Activated CD4-positive, alpha-beta T cell treated with anti-CD3 and anti-CD28 coated beads, Interleukin-2, amount 50 U/mL, for 1 hour (primary cell): ENCODE data around the gene IL12A.

ENCODE experiments used
- DNase-seq: peaks from one replicate; pipeline ENCODE4 v3.0.0-alpha.2; 2020

Gene IL12A

DNA sequence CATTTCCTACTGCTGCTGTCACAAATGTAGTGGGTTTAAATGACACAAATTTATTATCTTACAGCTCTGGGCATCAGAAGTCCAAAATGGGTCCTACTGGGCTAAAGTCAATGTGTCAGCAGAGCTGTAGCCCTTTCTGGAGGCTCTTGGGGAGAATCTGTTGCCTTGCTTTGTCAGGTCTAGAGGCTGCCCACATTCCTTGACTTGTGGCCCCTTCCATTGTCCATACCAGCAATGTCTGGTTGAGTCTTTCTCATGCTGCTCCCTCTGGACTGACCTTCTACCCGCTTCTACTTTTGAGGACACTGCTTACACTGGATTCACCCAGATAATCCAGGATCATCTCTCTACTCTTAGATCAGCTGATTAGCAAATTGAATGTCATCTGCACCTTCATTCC, 3.0 kb downstream of the IL12A start:
- DNase-seq = no peak

DNA sequence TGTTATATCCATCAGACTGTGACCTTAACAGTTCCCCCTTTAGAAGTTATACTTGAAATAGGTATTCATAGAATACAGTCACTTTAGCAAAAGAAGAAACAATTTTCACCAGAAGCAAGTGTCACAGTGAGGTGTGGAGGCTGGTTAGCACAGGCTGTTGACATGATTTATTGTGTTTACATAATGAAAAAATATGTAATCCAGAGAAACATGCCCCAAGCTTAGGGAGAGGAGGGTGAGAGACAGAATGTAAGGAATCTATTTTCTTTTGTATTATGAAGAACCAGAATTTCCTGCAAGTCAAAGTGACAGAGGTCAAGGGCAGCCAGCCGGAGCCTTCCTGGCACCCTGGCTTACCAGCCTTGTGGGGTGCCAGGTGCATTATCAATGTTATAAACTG, 4.0 kb downstream of the IL12A start:
- no peak for DNase-seq

DNA sequence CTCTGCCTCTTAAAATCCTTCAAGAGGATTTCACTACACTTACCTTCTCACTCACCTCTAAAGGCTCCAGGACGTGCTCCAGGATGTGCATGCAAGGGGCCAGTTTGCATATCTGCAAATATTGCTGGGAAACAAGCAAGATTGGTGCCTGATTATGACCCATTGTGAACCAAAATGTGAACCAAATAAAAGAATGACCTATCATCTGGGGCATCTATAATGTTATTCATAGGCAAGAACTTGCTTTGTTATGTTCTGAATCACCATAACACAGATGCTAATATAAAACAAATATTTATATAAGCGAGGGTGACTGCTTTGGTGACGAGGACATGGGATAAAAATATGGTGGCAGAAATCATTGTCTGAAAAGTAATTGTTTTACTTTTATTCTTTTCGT, 5.5 kb downstream of the IL12A start:
- no peak for DNase-seq

DNA sequence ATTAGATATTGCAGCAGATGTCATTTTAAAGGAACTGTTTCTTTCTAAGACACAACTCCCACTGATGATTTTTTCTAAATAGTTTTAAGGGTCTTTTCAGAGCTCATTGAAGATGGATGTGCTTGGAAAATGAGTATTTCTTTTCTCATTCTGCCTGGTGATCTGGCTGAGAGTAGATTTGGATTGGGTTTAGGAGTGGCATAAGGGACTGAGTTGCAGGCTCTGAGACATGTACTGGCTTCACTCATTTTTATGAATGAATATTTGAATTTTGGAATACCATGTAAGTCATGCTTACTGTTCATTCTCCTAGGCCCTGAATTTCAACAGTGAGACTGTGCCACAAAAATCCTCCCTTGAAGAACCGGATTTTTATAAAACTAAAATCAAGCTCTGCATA, 6.5 kb downstream of the IL12A start:
- no peak for DNase-seq

DNA sequence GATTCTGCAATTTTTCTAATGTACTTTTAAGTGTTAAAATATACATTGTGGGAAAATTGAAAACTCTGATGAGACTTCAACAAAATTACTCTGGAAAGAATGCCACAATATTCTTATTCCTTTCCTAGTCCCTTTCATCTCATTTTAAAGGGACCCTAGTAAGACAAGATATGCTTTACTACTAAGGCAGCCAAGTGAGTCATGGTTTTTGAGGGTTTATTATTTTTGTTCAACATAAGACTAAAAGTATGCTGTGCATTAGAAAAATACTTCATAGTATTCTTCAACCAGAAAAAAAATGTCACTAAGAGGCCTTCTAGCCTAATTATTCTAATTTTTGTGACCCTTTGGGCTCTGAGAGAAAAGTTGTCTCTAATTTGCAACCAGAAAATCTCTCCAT, 7.4 kb downstream of the IL12A start:
- DNase-seq = no peak

DNA sequence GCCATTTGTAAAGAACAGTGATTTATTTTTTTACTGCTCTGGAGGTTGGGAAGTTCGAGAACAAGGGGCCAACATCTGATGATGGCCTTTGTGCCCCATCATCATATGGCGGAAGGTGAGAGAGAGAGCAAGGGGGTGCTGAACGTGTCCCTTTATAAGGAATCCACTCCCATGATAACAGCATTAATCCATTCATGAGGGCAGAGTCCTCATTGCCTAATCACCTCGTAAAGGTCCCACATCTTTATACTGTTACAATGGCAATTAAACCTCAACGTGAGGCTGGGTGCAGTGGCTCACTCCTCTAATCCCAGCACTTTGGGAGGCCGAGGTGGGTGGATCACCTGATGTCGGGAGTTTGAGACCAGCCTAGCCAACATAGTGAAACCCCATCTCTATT, 8.3 kb downstream of the IL12A start:
- no peak for DNase-seq

DNA sequence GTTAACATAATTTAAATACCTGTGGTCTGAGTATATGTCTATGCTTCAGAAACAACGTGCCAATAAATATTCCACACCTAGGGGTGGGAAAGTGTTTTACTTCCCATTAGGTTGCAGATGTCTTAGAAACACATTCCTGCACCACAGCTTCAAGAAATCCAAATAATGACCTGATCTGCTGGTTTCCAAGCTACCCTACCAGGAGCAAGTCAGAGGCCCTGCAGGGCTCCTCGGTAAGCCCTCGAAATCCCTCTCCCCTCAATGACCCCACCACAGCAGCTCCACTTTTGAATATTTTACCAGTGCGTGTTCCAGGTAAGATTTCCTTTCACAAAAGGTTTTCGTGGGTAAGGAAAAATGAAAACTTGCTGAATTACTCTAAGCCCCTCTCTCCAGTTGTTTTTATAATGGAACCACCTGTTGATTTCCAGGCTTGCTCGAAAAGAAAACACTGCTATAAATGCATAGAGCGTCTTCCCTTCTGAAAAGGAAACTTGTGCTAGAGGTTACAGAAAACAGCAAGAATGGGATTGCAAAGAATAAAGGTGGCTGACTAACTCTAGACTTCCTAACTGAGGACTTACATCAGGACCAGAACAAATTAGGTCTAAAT, 12.6 kb downstream of the IL12A start:
- no peak for DNase-seq

DNA sequence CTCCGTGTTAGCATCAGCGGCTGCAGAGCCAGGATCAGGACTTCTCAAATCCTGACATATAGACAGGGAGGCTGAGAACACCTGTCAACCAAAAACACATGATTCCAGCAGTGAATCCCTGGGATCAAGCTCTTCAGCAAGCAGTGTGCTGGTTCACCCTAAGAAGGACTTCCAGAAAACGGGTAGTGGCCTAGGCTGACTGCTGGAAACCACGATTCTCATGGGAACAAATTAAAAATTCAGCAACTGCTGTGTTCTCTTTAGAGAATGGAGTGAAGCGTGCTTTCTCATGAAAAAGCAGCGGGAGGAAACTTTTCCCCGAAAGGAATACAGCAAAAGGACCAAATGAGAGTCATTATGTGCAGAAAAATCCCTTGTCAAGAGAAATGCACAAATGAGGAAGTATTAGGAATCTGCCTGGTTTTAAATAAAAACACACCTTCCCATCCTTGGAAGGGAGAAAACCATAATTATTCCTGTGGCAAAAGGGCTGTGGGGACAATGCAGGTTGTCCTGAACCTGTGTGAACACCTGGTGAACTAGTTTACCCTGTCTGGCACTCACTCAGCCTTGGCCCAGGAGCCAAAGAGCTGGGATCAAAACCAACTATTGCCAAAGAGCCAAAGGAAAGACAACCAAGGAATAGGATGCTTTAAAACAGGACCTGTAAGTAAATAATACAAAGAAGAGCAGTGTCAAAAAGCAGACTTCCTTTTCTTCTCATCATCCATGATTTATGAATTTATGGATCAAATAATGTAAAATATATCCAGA, 13.4 kb downstream of the IL12A start:
- no peak for DNase-seq

DNA sequence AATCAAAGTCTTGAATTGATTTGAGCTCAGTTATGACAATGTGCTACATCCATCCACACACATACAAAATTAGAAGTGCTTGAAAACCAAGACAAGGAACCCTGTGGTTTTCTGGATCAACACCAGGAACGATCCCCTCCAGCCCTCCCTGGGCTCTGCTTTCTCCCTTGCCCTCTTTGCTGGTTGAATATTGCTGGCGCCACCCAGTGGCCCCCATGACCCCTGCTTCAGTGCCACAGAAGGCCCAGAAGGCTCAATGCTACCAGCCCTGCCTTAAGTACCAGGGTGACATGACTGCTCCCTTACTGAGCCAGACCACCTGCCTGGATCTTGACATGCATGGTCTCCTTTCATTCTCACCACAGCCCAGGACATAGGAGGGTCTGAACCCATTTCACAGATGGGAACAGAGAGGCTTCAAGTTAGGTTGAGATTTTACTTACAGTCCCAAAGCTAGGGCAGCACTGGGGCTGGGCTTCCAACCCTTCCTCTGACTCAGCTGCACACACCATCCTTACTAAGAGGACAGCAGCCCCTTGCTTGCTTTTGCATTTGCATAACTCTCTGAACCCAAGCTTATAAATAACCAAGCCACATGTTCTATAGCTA, 15.0 kb downstream of the IL12A start:
- DNase-seq = peak; percentile 8

DNA sequence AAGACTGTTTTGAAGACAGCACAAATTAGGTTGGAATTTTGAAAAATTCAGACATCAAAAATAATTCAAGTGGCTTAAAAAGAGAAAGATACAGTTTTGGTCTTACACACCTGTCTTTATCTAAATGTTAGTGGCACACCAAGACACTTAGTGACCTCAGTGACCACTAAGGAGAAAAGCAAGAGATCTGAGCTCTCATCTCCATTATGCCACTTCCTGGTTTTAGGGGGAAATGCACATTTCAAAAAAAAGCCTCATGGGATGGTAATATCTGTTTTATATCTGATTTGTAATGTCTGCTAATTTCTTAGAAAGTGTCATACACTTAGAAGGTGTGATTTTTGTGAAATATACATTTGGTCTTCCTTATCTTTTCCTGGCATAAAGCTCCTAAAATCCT, 16.4 kb downstream of the IL12A start:
- DNase-seq = no peak

DNA sequence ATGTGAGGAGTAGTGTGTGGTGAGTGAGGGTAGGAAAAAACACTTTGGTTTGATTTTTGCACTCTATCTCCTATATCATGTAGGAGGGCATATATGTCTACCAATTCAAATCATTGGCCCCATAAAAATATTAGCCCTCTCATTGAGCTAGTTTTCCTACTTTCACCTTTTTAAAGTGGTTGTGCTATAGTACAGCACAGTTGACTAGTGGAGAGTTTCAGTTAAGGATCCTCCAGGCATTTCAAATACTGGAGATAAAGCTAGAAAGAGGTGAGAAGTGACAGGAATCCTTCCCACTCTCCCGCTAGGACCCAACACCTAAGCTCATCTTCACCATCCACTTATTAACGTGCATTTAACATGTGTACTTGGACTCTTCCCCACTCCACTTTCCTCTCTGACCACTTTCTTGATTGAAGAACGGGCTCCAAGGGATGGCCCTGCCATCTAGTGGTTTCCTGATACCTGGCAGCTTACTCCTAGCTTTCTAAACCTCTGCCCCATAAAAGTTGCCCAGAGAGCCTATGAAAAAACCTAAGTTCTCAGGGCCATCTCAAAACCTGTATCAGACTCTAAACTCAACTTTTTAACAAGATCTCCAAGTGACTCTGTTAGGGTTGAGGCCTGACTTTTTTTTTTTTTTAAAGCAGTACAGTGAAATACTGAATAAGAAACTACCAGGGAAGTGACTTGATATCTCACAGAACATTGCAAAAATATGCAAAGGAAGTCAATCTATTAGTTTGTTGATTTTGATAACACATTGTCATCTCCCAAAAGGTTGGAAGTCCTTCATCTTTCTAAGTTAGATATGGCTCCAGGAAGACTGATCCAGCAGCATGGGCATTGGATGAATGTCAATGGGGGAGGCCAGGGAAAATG, 17.9 kb downstream of the IL12A start:
- DNase-seq = no peak

DNA sequence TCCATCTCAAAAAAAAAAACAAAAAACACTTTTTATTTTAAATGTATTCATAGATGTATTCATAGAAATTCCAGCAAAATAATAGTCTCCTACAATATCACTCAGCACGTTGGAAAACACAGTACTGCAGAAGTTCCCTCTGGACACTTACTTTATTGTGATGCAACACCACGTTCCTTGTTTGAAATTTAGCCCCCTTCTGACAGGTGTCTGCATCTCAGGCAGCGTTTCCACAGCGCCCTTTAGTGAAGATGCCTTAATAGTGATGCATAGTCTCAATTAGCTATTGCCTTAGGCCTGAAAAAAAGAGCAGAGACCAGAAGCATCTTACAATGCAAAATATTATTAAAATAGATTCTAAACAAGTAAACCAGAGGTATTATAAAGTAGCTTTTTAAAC, 20.3 kb downstream of the IL12A start:
- no peak for DNase-seq

DNA sequence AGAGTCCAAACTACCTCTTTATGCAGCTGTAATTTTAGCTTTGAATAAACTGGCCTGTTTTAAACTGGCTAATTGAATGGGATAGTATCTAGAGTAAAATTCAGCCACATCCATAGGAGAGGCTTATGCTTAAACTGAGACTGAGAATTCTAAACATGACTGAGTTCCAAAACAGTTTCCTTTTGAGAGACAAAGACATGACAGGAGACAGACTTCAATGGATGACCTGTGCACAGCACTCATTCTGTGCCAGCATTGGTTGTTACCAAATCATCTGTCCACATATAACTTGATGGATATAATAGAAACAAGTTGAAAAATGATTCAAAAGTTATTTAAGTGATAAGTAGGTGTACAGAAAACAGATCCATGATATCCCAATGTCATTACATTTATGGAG, 20.9 kb downstream of the IL12A start:
- DNase-seq = no peak

DNA sequence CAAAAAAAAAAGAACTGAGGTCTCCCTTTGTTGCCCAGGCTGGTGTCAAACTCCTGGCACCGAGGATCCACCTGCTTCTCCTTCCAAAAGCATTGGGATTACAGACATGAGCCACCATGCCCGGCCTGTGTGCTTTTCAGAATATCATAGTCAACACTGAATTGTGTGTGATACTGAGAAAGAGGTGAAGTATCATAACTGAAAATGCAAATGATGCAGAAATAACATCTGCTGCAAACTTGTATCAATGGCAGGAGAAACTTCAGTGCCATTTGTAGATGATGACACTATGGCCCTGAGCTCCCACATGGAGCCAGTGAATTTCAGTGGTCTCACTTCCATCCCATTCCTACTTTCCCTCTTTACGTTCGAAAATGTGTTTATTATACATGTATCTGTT, 21.9 kb downstream of the IL12A start:
- DNase-seq = no peak

DNA sequence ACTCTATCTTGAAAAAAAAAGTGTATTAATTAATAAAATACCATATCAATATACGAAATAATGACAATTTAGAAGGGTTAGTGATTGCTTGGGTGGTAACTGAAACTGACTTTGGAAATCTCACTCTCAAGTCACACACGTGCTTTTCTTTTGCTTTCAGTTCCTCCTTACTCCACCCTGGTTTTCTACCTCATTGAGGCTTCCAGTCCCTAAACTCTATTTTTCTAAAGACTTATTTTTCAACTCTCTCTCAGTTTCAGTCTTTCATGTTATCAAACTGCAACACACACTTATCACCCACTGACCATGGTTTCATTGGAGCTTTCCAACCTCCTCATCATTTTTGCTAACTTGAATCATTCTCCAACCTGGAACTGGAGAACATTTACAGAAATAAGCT, 23.5 kb downstream of the IL12A start:
- no peak for DNase-seq

DNA sequence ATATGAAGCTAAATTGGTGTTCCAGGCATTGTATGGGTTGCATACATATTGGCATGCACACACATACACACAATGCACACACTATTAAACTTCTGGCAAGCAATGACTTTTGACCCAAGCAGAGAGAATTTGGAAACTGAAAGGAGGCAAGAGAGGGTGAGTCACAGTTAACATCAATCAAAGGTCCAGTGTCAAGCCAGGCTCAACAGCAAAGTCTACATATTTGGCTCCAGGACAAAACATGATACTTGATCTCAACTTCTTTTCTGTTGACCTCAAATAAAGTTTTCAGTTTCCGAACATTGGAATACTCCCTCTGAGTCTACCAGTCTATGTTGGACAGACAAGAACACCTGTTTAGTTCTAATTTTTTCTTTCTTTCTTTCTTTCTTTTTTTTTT, 28.3 kb downstream of the IL12A start:
- DNase-seq = no peak

DNA sequence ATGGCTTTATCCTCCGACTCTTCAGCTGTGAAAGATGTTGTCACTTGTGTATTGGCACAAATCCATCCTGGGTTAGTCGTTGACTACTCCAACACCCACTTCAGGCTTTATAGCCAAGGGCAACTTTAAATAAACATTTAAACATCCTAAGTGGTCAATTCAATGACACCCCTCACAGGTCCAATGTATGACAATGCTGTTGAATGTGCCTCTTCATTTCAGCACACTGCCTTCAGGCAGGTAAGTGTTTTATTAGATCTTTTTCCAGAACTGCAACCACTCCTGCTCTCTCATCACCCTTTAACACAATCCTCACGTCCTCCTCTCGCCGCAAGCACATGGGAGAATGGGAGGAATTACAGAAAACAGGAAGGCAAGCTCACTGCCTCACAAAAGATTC, 30.3 kb downstream of the IL12A start:
- DNase-seq = no peak

DNA sequence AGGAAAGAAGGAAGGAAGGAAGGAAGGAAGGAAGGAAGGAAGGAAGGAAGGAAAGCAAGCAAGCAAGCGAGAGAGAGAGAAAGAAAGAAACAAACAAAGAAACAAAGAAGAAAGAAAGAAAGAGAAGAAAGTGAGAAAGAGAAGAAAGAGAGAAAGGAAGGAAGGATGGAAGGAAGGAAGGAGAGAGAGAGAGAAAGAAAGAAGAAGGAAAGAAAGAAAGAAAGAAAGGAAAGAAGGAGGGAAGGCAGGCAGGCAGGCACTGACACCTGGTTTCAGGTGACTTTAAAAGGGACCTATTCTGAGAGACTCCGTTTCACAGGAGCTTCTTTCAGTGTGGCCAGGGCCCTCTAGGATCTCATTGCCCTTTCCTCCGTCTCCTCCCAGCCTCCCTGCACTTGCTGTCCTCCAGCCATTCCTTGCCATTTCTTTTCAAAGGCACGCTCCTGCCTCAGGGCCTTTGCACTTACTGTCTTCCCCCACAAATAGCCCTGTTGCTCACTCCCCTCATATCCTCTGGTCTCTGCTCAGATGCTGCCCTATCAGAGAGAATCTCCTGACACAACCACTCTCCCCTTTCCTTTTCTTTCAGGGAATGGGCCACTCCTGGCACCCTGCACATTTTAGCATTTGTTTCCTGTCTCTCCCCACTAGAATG, 31.5 kb downstream of the IL12A start:
- no peak for DNase-seq

DNA sequence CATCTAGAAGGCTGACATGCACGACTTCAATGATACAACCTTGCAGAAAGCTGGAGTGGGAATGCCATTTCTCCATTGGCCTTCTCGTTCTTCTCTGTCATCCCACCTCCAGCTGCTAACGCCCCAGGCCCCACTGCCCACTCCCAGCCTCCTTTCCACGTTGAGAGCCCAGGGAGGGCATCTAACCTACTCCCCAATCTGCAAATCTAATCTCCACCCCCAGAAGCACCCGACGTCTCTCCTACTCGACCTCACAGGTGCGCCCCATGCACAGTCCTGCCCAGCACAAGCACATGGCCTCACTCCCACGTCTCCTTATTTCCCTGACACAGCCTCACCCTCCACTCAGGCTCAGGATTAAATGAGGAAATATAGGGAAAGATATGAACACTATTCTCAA, 33.4 kb downstream of the IL12A start:
- DNase-seq = no peak

DNA sequence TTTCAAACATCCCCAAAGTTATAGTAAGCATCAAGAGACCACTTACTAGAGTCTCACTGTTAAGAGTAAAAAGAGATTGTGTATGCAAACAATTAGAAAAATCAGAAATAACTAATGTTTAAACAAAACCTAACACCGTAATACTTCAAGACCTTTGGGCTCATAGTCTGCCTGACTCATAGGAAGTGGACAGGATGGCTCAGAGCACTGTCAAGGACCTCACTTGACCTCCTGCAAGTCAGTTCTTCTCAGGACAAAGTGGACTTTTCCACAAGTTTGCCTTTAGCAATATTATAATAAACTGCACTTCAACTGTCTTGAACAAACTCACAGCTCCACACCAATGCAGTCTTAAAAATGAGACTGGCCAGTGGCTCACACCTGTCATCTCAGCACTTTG, 34.8 kb downstream of the IL12A start:
- DNase-seq = no peak

DNA sequence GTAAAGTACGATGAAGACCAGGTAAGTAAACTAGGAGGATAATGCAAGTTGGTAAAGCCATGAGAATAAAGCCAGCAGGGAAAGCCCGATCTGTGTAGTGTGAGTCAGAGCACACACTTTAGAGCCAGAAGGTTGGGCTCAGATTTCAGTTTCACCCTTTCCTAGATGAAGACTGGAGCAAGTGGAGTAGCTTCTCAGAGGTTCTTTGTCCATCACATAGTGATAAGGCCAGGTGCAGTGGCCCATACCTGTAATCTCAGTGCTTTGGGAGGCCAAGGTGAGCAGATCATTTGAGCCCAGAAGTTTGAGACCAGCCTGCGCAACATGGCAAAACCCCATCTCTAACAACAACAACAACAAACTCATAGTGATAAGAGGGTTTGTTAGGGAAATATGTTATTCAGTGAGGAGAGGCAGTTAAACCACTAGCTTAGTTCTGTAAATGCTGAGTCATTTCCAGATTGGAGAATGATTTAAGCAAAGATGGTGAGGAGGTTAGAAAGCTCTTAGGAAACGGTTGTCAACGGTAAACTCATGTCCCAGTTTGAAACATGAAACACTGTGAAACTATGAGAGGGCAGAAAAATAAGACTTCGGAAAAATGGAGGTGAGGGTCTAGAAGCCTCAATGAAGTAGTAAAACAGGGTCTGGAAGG, 39.0 kb downstream of the IL12A start:
- DNase-seq = no peak

DNA sequence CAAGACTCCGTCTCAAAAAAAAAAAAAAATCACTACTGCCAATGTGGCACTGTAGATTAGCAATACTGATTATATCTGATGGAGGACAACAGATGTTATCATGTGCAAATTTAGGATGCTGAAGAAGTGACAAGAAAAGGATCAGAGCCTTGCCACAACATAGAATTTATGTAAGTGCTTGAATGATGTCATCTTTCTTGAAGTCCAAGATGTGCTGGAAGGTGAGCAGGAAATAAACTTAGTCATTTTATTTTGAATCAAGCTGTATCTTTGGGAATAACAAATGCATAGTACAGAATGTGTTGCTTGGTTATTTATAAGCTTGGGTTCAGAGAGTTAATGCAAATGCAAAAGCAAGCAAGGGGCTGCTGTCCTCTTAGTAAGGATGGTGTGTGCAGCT, 47.1 kb downstream of the IL12A start:
- no peak for DNase-seq
